DOHH2 (cell line): Measurements from ENCODE around the gene CHRNA9.

Experiments
- EZH2phosphoT487 ChIP-seq: fragments of 200-600 bp; sonication (generic); IDR thresholded peaks from 2 replicates; pipeline ENCODE4 v1.6.1; 2017; ENCODE audit warnings: borderline replicate concordance, mild to moderate bottlenecking, antibody characterized with exemption, low read length, moderate library complexity, mixed read lengths
- TF ChIP-seq, protein P1 (sequence below): fragments of 200-600 bp; sonication (generic); IDR thresholded peaks from one replicate; pipeline ENCODE4 v1.5.1; 2014; ENCODE audit warnings: antibody characterized with exemption, mild to moderate bottlenecking, low read depth, low read length; ENCODE audit not compliant: poor library complexity, severe bottlenecking

DNA sequence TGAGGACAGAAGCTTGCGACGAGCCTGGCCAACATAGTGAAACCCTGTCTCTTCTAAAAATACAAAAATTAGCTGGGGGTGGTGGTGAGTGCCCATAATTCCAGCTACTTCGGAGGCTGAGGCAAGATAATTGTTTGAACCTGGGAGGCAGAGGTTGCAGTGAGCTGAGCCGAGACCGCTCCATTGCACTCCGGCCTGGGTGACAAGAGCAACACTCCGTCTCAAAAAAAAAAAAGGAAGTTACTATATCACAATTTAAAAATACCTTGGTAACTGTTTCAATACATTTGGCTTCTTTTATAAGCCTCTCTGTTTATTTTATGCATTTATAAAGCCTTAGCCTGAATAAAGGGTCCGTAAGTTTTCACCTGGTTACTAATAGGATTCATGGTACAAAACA lies 46.6 kb upstream of the CHRNA9 start:
- TF ChIP-seq, protein P1, sequence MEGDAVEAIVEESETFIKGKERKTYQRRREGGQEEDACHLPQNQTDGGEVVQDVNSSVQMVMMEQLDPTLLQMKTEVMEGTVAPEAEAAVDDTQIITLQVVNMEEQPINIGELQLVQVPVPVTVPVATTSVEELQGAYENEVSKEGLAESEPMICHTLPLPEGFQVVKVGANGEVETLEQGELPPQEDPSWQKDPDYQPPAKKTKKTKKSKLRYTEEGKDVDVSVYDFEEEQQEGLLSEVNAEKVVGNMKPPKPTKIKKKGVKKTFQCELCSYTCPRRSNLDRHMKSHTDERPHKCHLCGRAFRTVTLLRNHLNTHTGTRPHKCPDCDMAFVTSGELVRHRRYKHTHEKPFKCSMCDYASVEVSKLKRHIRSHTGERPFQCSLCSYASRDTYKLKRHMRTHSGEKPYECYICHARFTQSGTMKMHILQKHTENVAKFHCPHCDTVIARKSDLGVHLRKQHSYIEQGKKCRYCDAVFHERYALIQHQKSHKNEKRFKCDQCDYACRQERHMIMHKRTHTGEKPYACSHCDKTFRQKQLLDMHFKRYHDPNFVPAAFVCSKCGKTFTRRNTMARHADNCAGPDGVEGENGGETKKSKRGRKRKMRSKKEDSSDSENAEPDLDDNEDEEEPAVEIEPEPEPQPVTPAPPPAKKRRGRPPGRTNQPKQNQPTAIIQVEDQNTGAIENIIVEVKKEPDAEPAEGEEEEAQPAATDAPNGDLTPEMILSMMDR: no peak
- no peak for TF ChIP-seq EZH2phosphoT487
